Measurements from ENCODE around the gene PBX3.

Gene PBX3

GRCh38 chr9:125968714-125969374, 221.7 kb downstream of the PBX3 start:
- no peak overlapping the region for H2AFZ ChIP-seq
- no peak overlapping the region for H3K27ac ChIP-seq
- no peaks in the 10 kb centered on the region for H3K9me3 ChIP-seq (ENCODE audit: control insufficient read depth, low read length)
- H3K36me3 ChIP-seq (ENCODE audit: control insufficient read depth, insufficient read depth, low read length) = no peaks in the 10 kb centered on the region
- no peak for TF ChIP-seq CTCF (IDR thresholded peaks at IDR 0.05)
- H3K27me3 ChIP-seq (ENCODE audit: control insufficient read depth, insufficient read depth, low read length) = no peaks in the 10 kb centered on the region
- H3K4me3 ChIP-seq (ENCODE audit: low read depth, low read length) = no peak overlapping the region
- no peak overlapping the region for H3K9ac ChIP-seq
- H3K79me2 ChIP-seq = no peaks in the 10 kb centered on the region
- H3K4me2 ChIP-seq (ENCODE audit: low read length) = no peak overlapping the region
- H3K4me1 ChIP-seq = peaks cover 6% of the 10 kb centered on the region

GRCh38 chr9:125969462-125969861, 222.3 kb downstream of the PBX3 start:
- H3K4me3 ChIP-seq (ENCODE audit: low read depth, low read length) = no peak overlapping the region
- H3K4me2 ChIP-seq (ENCODE audit: low read length) = no peak overlapping the region
- no peaks in the 10 kb centered on the region for H3K27me3 ChIP-seq (ENCODE audit: control insufficient read depth, insufficient read depth, low read length)
- no peaks in the 10 kb centered on the region for H3K36me3 ChIP-seq (ENCODE audit: control insufficient read depth, insufficient read depth, low read length)
- H2AFZ ChIP-seq = no peak overlapping the region
- no peaks in the 10 kb centered on the region for H3K79me2 ChIP-seq
- H3K27ac ChIP-seq = no peak overlapping the region
- H3K9ac ChIP-seq = no peak overlapping the region
- H3K4me1 ChIP-seq = peaks cover 6% of the 10 kb centered on the region
- TF ChIP-seq CTCF (IDR thresholded peaks at IDR 0.05) = no peak
- H3K9me3 ChIP-seq (ENCODE audit: control insufficient read depth, low read length) = no peaks in the 10 kb centered on the region

GRCh38 chr9:125969868-125970267, 222.7 kb downstream of the PBX3 start:
- no peaks in the 10 kb centered on the region for H3K79me2 ChIP-seq
- H3K4me1 ChIP-seq = peaks cover 4% of the 10 kb centered on the region

GRCh38 chr9:125970340-125970739, 223.2 kb downstream of the PBX3 start:
- H3K27me3 ChIP-seq (ENCODE audit: control insufficient read depth, insufficient read depth, low read length) = no peaks in the 10 kb centered on the region
- H3K4me3 ChIP-seq (ENCODE audit: low read depth, low read length) = no peak overlapping the region
- no peaks in the 10 kb centered on the region for H3K9me3 ChIP-seq (ENCODE audit: control insufficient read depth, low read length)
- no peaks in the 10 kb centered on the region for H3K36me3 ChIP-seq (ENCODE audit: control insufficient read depth, insufficient read depth, low read length)
- no peak overlapping the region for H3K27ac ChIP-seq
- H3K9ac ChIP-seq = no peak overlapping the region
- no peaks in the 10 kb centered on the region for H3K79me2 ChIP-seq
- no peak for TF ChIP-seq CTCF (IDR thresholded peaks at IDR 0.05)
- H2AFZ ChIP-seq = no peak overlapping the region
- no peaks in the 10 kb centered on the region for H3K4me1 ChIP-seq
- H3K4me2 ChIP-seq (ENCODE audit: low read length) = no peak overlapping the region

More at GRCh38 chr9:125969868-125970267, 222.7 kb downstream of the PBX3 start:
- no peaks in the 10 kb centered on the region for H3K36me3 ChIP-seq (ENCODE audit: control insufficient read depth, insufficient read depth, low read length)
- no peak overlapping the region for H3K4me2 ChIP-seq (ENCODE audit: low read length)
- H3K4me3 ChIP-seq (ENCODE audit: low read depth, low read length) = no peak overlapping the region
- TF ChIP-seq CTCF (IDR thresholded peaks at IDR 0.05) = no peak
- H3K27me3 ChIP-seq (ENCODE audit: control insufficient read depth, insufficient read depth, low read length) = no peaks in the 10 kb centered on the region
- H3K9ac ChIP-seq = no peak overlapping the region
- H2AFZ ChIP-seq = no peak overlapping the region
- no peaks in the 10 kb centered on the region for H3K9me3 ChIP-seq (ENCODE audit: control insufficient read depth, low read length)
- H3K27ac ChIP-seq = no peak overlapping the region

- no peaks in the 10 kb centered on the region for H3K36me3 ChIP-seq (ENCODE audit: control insufficient read depth, insufficient read depth, low read length)
- no peak overlapping the region for H3K9ac ChIP-seq
- no peak for TF ChIP-seq CTCF (IDR thresholded peaks at IDR 0.05)
- H3K27ac ChIP-seq = no peak overlapping the region
- no peak overlapping the region for H2AFZ ChIP-seq
- no peak overlapping the region for H3K4me2 ChIP-seq (ENCODE audit: low read length)
- H3K27me3 ChIP-seq (ENCODE audit: control insufficient read depth, insufficient read depth, low read length) = no peaks in the 10 kb centered on the region
- no peaks in the 10 kb centered on the region for H3K4me1 ChIP-seq
- no peak overlapping the region for H3K4me3 ChIP-seq (ENCODE audit: low read depth, low read length)
- H3K9me3 ChIP-seq (ENCODE audit: control insufficient read depth, low read length) = no peaks in the 10 kb centered on the region
- no peaks in the 10 kb centered on the region for H3K79me2 ChIP-seq
Measured at GRCh38 chr9:125971050-125971449, 223.9 kb downstream of the PBX3 start.

Measured in parathyroid adenoma (tissue), 2 donors.